IMR-90 (cell line): ENCODE measurements around the gene DPRX. TPM values are rescaled to one million over a fixed set of nuclear protein-coding genes. Genes with fewer than 3 reads are reported as not detected.

Source experiments
- ATAC-seq: fragments of 200-7000 bp; cut with Tn5 transposase; 2 replicates; pipeline ENCODE4 v1.9.1; 2020; ENCODE audit warnings: low read depth, mild to moderate bottlenecking, moderate library complexity
- BruUV-seq: library from RNA; stranded (reverse); fragments of 400-500 nt; replicated peaks from 2 replicates; lab custom pipeline; 2021; lab: Mats Ljungman, UMichigan
- CTCF ChIA-PET: fragments of 300-600 bp; formaldehyde crosslinking; extraction: SDS; loops from one replicate; lab custom pipeline; 2021; ENCODE audit warnings: antibody characterized with exemption; lab: Yijun Ruan, JAX
- POLR2A ChIA-PET: fragments of 300-600 bp; sonication (Branson Sonifier 250); formaldehyde crosslinking; loops from one replicate; lab custom pipeline; 2022; ENCODE audit warnings: antibody characterized with exemption; ENCODE audit not compliant: unreplicated experiment; lab: Charles Lee
- DNase-seq: peaks from one replicate; pipeline ENCODE4 v3.0.0; 2013
- H2AFZ ChIP-seq: replicated peaks from 2 replicates; pipeline ENCODE3; 2013; ENCODE audit warnings: low read length, mild to moderate bottlenecking; ENCODE audit not compliant: poor library complexity
- H2AK5ac ChIP-seq: 2 replicates; pipeline ENCODE4 v1.6.1; 2013; ENCODE audit warnings: low read depth, low read length, inconsistent platforms
- H2AK9ac ChIP-seq: replicated peaks from 2 replicates; pipeline ENCODE3; 2013; ENCODE audit warnings: mild to moderate bottlenecking, low read depth, low read length, moderate library complexity; ENCODE audit not compliant: poor library complexity
- H2BK120ac ChIP-seq: 2 replicates; pipeline ENCODE4 v1.6.1; 2013; ENCODE audit warnings: low read depth, low read length, inconsistent platforms
- H2BK15ac ChIP-seq: 3 replicates; pipeline ENCODE4 v1.6.1; 2013; ENCODE audit warnings: low read depth, low read length, inconsistent platforms
- H2BK20ac ChIP-seq: 2 replicates; pipeline ENCODE4 v1.6.1; 2013; ENCODE audit warnings: low read depth, mild to moderate bottlenecking, inconsistent platforms, low read length, moderate library complexity
- H2BK5ac ChIP-seq: 2 replicates; pipeline ENCODE4 v1.6.1; 2013; ENCODE audit warnings: mild to moderate bottlenecking, low read depth, low read length, inconsistent platforms; ENCODE audit not compliant: poor library complexity, severe bottlenecking
- H3K14ac ChIP-seq: replicated peaks from 2 replicates; pipeline ENCODE4 v1.6.1; 2013; ENCODE audit warnings: low read depth, low read length, inconsistent platforms
- H3K18ac ChIP-seq: 2 replicates; pipeline ENCODE4 v1.6.1; 2013; ENCODE audit warnings: low read depth, low read length, control low read depth
- H3K23ac ChIP-seq: 2 replicates; pipeline ENCODE4 v1.6.1; 2013; ENCODE audit warnings: low read depth, low read length, inconsistent platforms
- H3K27ac ChIP-seq: 2 replicates; pipeline ENCODE4 v1.5.1; 2013; ENCODE audit warnings: mild to moderate bottlenecking, control low read depth, low read length; ENCODE audit not compliant: insufficient read depth
- H3K27me3 ChIP-seq: 2 replicates; pipeline ENCODE4 v1.6.1; 2013; ENCODE audit warnings: low read length; ENCODE audit not compliant: control insufficient read depth, insufficient read depth
- H3K36me3 ChIP-seq: 2 replicates; pipeline ENCODE4 v1.6.1; 2013; ENCODE audit warnings: low read length, mixed read lengths; ENCODE audit not compliant: control insufficient read depth, insufficient read depth
- H3K4ac ChIP-seq: 2 replicates; pipeline ENCODE4 v1.6.1; 2013; ENCODE audit warnings: low read depth, low read length, inconsistent platforms
- H3K4me1 ChIP-seq: 2 replicates; pipeline ENCODE4 v1.6.1; 2013; ENCODE audit warnings: low read length, mixed read lengths; ENCODE audit not compliant: control insufficient read depth, insufficient read depth
- H3K4me2 ChIP-seq: 2 replicates; pipeline ENCODE4 v1.6.1; 2013; ENCODE audit warnings: low read depth, mild to moderate bottlenecking, control low read depth, low read length, moderate library complexity
- H3K4me3 ChIP-seq: 2 replicates; pipeline ENCODE4 v1.5.1; 2013; ENCODE audit warnings: low read depth, mild to moderate bottlenecking, control low read depth, low read length, moderate library complexity; ENCODE audit not compliant: insufficient read depth
- H3K56ac ChIP-seq: 2 replicates; pipeline ENCODE4 v1.6.1; 2013; ENCODE audit warnings: low read length, inconsistent platforms; ENCODE audit not compliant: insufficient read depth; ENCODE audit errors: extremely low read depth
- H3K79me1 ChIP-seq, 2 experiments: 2 replicates each; pipeline ENCODE4 v1.6.1; 2013; ENCODE audit warnings: low read length in 2 of 2, inconsistent platforms in 1 of 2, low read depth in 1 of 2
- H3K9ac ChIP-seq: 2 replicates; pipeline ENCODE4 v1.6.1; 2013; ENCODE audit warnings: low read depth, low read length, control low read depth
- H3K9me1 ChIP-seq: 2 replicates; pipeline ENCODE4 v1.6.1; 2013; ENCODE audit warnings: low read length, inconsistent platforms; ENCODE audit not compliant: insufficient read depth
- H3K9me3 ChIP-seq: 2 replicates; pipeline ENCODE4 v1.6.1; 2013; ENCODE audit warnings: low read length; ENCODE audit not compliant: control insufficient read depth, insufficient read depth
- H4K20me1 ChIP-seq: 2 replicates; pipeline ENCODE4 v1.6.1; 2013; ENCODE audit warnings: low read length, inconsistent platforms; ENCODE audit not compliant: insufficient read depth
- H4K5ac ChIP-seq: 2 replicates; pipeline ENCODE4 v1.6.1; 2013; ENCODE audit warnings: mild to moderate bottlenecking, low read depth, low read length, control low read depth
- H4K8ac ChIP-seq, 2 experiments: 2 replicates each; pipeline ENCODE4 v1.6.1; 2013; ENCODE audit warnings: low read depth in 2 of 2, low read length in 2 of 2, control low read depth in 1 of 2, inconsistent platforms in 1 of 2
- H4K91ac ChIP-seq: 2 replicates; pipeline ENCODE4 v1.6.1; 2013; ENCODE audit warnings: low read depth, low read length, inconsistent platforms; ENCODE audit not compliant: insufficient read depth
- CEBPB ChIP-seq: IDR thresholded peaks from 2 replicates; pipeline ENCODE4 v1.6.1; 2012; ENCODE audit warnings: low read depth, low read length, improper control_type of control experiment
- WGBS, 2 experiments: methylation state at CpG; one replicate each; pipeline versions ENCODE4 v1.1.5 to v1.1.7; 2013; ENCODE audit warnings: missing lambda C conversion rate in 2 of 2; ENCODE audit not compliant: insufficient read length in 1 of 2; ENCODE audit errors: extremely low coverage in 2 of 2; 5-methylcytosine and 5-hydroxymethylcytosine counted together
- dilution Hi-C: fragments of 300-500 bp; cut with HindIII; formaldehyde crosslinking; loops from one replicate; pipeline ENCODE4 v1.14.3; 2018; ENCODE audit warnings: low sequenced_read_pairs; ENCODE audit not compliant: unreplicated experiment
- in situ Hi-C: fragments of 300-500 bp; cut with MboI; formaldehyde crosslinking; loops from 3 replicates; pipeline ENCODE4 v1.14.3; 2019; ENCODE audit warnings: low sequenced_read_pairs, inconsistent platforms, mixed read lengths
- intact Hi-C: fragments of 100-400 bp; cut with micrococcal nuclease; formaldehyde crosslinking; loops from 2 replicates; pipeline ENCODE4 v1.10.0; 2022
- polyA plus RNA-seq, 3 experiments: library from polyadenylated mRNA; depleted of rRNA; stranded (reverse); fragments of >200 nt; gene quantifications; 2 replicates each; pipeline ENCODE4 v1.2.3, GENCODE V29; 2012; ENCODE audit warnings: low replicate concordance in 1 of 3
- total RNA-seq: library from RNA; depleted of rRNA; stranded (reverse); fragments of >200 nt; gene quantifications from 2 replicates; pipeline ENCODE4 v1.2.3, GENCODE V29; 2012

DPRX gene
- total and polyA plus RNA-seq, 2 of the 4 experiments (the other 2 are of a cell fraction), result not detected

- Histone ChIP-seq H3K27ac (no peak overlapping the region), H2BK120ac (no peak overlapping the region), H2BK15ac (no peak overlapping the region), H2AFZ (no peak overlapping the region), H3K4me2 (no peak overlapping the region), H3K79me1 (no peaks in the 10 kb centered on the region), H2AK9ac (no peak overlapping the region), H2BK5ac (no peak overlapping the region), H3K4ac (no peak overlapping the region), H3K9me1 (no peaks in the 10 kb centered on the region), H4K5ac (no peak overlapping the region), H3K14ac (no peak overlapping the region), H3K27me3 (no peaks in the 10 kb centered on the region), H2AK5ac (no peak overlapping the region), H3K4me3 (no peak overlapping the region), H3K56ac (no peak overlapping the region), H3K18ac (no peak overlapping the region), H3K23ac (no peak overlapping the region), H2BK20ac (no peak overlapping the region), H4K91ac (no peak overlapping the region), H4K20me1 (no peaks in the 10 kb centered on the region), H3K9me3 (peaks cover 37% of the 10 kb centered on the region), H4K8ac (no peak overlapping the region), H3K9ac (no peak overlapping the region), H3K4me1 (no peaks in the 10 kb centered on the region), H3K36me3 (no peaks in the 10 kb centered on the region)
- DNase-seq (no peak), ATAC-seq (no peak)
- POLR2A ChIA-PET, result no interaction called here
- WGBS, 2 experiments, result 79% methylated on average over 4 of the region's 12 CpGs; no CpG with 5 or more reads in 1 of the 2 experiments
- TF ChIP-seq CEBPB, result no peak
- intact Hi-C loops (no loop called here), dilution Hi-C loops (no loop called here), in situ Hi-C loops (no loop called here)
- CTCF ChIA-PET, result no interaction called here
- BruUV-seq, result no TSS peak
Observed at GRCh38 chr19:53608381-53608780, 23.4 kb upstream of the DPRX start.
